ENCODE results near the gene BICC1.

BICC1 gene

GRCh38 chr10:58512491-58513187 is at the start of gene BICC1:
Gene BICC1, plus strand, starts transcription at chr10:58512872. Its CDS starts 272 bp downstream, at chr10:58513144.
- H3K27me3 Mint-ChIP-seq = peaks cover 37% of the 10 kb centered on the region
- H3K4me1 Mint-ChIP-seq (ENCODE audit: low read depth) = peaks cover 12% of the 10 kb centered on the region
- no peaks in the 10 kb centered on the region for H3K36me3 Mint-ChIP-seq (ENCODE audit: low read depth)
- no peaks in the 10 kb centered on the region for H3K9me3 Mint-ChIP-seq
- no peak within 1 kb of the TSS for H3K27ac Mint-ChIP-seq
- H3K4me3 Mint-ChIP-seq = peak within 1 kb of the TSS; percentile 79

GRCh38 chr10:58464956-58465355 is 47.7 kb upstream of the BICC1 start:
- H3K27ac Mint-ChIP-seq = no peak overlapping the region
- no peaks in the 10 kb centered on the region for H3K36me3 Mint-ChIP-seq (ENCODE audit: low read depth)
- peaks cover 12% of the 10 kb centered on the region for H3K9me3 Mint-ChIP-seq
- no peak overlapping the region for H3K4me3 Mint-ChIP-seq
- H3K4me1 Mint-ChIP-seq (ENCODE audit: low read depth) = no peaks in the 10 kb centered on the region
- peaks cover 13% of the 10 kb centered on the region for H3K27me3 Mint-ChIP-seq

GRCh38 chr10:58465629-58466028 is 47.0 kb upstream of the BICC1 start:
- Mint-ChIP-seq H3K9me3 (peaks cover 12% of the 10 kb centered on the region), H3K27me3 (peaks cover 13% of the 10 kb centered on the region), H3K36me3 (ENCODE audit: low read depth) (no peaks in the 10 kb centered on the region), H3K4me3 (no peak overlapping the region), H3K4me1 (ENCODE audit: low read depth) (no peaks in the 10 kb centered on the region), H3K27ac (no peak overlapping the region)

GRCh38 chr10:58467931-58468635 is 44.6 kb upstream of the BICC1 start:
- peaks cover 2% of the 10 kb centered on the region for H3K9me3 Mint-ChIP-seq
- H3K4me3 Mint-ChIP-seq = no peak overlapping the region
- peaks cover 26% of the 10 kb centered on the region for H3K27me3 Mint-ChIP-seq
- no peaks in the 10 kb centered on the region for H3K4me1 Mint-ChIP-seq (ENCODE audit: low read depth)
- no peak overlapping the region for H3K27ac Mint-ChIP-seq
- no peaks in the 10 kb centered on the region for H3K36me3 Mint-ChIP-seq (ENCODE audit: low read depth)

- H3K4me3 Mint-ChIP-seq = no peak overlapping the region
- H3K27ac Mint-ChIP-seq = no peak overlapping the region
- H3K27me3 Mint-ChIP-seq = peaks cover 25% of the 10 kb centered on the region
- H3K4me1 Mint-ChIP-seq (ENCODE audit: low read depth) = no peaks in the 10 kb centered on the region
- H3K36me3 Mint-ChIP-seq (ENCODE audit: low read depth) = no peaks in the 10 kb centered on the region
- no peaks in the 10 kb centered on the region for H3K9me3 Mint-ChIP-seq
Observed at GRCh38 chr10:58473976-58474375, 38.7 kb upstream of the BICC1 start.

- no peak overlapping the region for H3K27ac Mint-ChIP-seq
- H3K36me3 Mint-ChIP-seq (ENCODE audit: low read depth) = no peaks in the 10 kb centered on the region
- H3K4me3 Mint-ChIP-seq = no peak overlapping the region
- peaks cover 29% of the 10 kb centered on the region for H3K27me3 Mint-ChIP-seq
- no peaks in the 10 kb centered on the region for H3K9me3 Mint-ChIP-seq
- no peaks in the 10 kb centered on the region for H3K4me1 Mint-ChIP-seq (ENCODE audit: low read depth)
Observed at GRCh38 chr10:58475322-58476277, 37.1 kb upstream of the BICC1 start.

- no peak overlapping the region for H3K27ac Mint-ChIP-seq
- no peaks in the 10 kb centered on the region for H3K4me1 Mint-ChIP-seq (ENCODE audit: low read depth)
- H3K9me3 Mint-ChIP-seq = no peaks in the 10 kb centered on the region
- no peak overlapping the region for H3K4me3 Mint-ChIP-seq
- H3K36me3 Mint-ChIP-seq (ENCODE audit: low read depth) = no peaks in the 10 kb centered on the region
- H3K27me3 Mint-ChIP-seq = peaks cover 21% of the 10 kb centered on the region
Observed at GRCh38 chr10:58477122-58477521, 35.5 kb upstream of the BICC1 start.

- H3K27me3 Mint-ChIP-seq = peaks cover 18% of the 10 kb centered on the region
- no peak overlapping the region for H3K4me3 Mint-ChIP-seq
- H3K27ac Mint-ChIP-seq = no peak overlapping the region
- H3K36me3 Mint-ChIP-seq (ENCODE audit: low read depth) = no peaks in the 10 kb centered on the region
- H3K4me1 Mint-ChIP-seq (ENCODE audit: low read depth) = no peaks in the 10 kb centered on the region
- H3K9me3 Mint-ChIP-seq = no peaks in the 10 kb centered on the region
Observed at GRCh38 chr10:58477902-58478301, 34.8 kb upstream of the BICC1 start.

- Mint-ChIP-seq H3K27me3 (peaks cover 18% of the 10 kb centered on the region), H3K4me3 (no peak overlapping the region), H3K4me1 (ENCODE audit: low read depth) (no peaks in the 10 kb centered on the region), H3K36me3 (ENCODE audit: low read depth) (no peaks in the 10 kb centered on the region), H3K9me3 (no peaks in the 10 kb centered on the region), H3K27ac (no peak overlapping the region)
Observed at GRCh38 chr10:58479045-58479444, 33.6 kb upstream of the BICC1 start.

- Mint-ChIP-seq H3K4me1 (ENCODE audit: low read depth) (no peaks in the 10 kb centered on the region), H3K27me3 (peaks cover 18% of the 10 kb centered on the region), H3K9me3 (no peaks in the 10 kb centered on the region), H3K27ac (no peak overlapping the region), H3K36me3 (ENCODE audit: low read depth) (no peaks in the 10 kb centered on the region), H3K4me3 (no peak overlapping the region)
Observed at GRCh38 chr10:58480321-58480720, 32.4 kb upstream of the BICC1 start.

- H3K27ac Mint-ChIP-seq = no peak overlapping the region
- peaks cover 11% of the 10 kb centered on the region for H3K27me3 Mint-ChIP-seq
- no peaks in the 10 kb centered on the region for H3K4me1 Mint-ChIP-seq (ENCODE audit: low read depth)
- H3K36me3 Mint-ChIP-seq (ENCODE audit: low read depth) = no peaks in the 10 kb centered on the region
- no peak overlapping the region for H3K4me3 Mint-ChIP-seq
- no peaks in the 10 kb centered on the region for H3K9me3 Mint-ChIP-seq
Observed at GRCh38 chr10:58481569-58482109, 31.0 kb upstream of the BICC1 start.

GRCh38 chr10:58486821-58487220 is 25.9 kb upstream of the BICC1 start:
- H3K4me3 Mint-ChIP-seq = no peak overlapping the region
- H3K36me3 Mint-ChIP-seq (ENCODE audit: low read depth) = no peaks in the 10 kb centered on the region
- H3K27ac Mint-ChIP-seq = no peak overlapping the region
- H3K9me3 Mint-ChIP-seq = no peaks in the 10 kb centered on the region
- no peaks in the 10 kb centered on the region for H3K4me1 Mint-ChIP-seq (ENCODE audit: low read depth)
- peaks cover 13% of the 10 kb centered on the region for H3K27me3 Mint-ChIP-seq

- no peaks in the 10 kb centered on the region for H3K4me1 Mint-ChIP-seq (ENCODE audit: low read depth)
- H3K9me3 Mint-ChIP-seq = no peaks in the 10 kb centered on the region
Observed at GRCh38 chr10:58488921-58489320, 23.8 kb upstream of the BICC1 start.

GRCh38 chr10:58502956-58503355 is 9.7 kb upstream of the BICC1 start:
- H3K4me3 Mint-ChIP-seq = no peak overlapping the region
- no peaks in the 10 kb centered on the region for H3K9me3 Mint-ChIP-seq
- peaks cover 33% of the 10 kb centered on the region for H3K27me3 Mint-ChIP-seq
- H3K4me1 Mint-ChIP-seq (ENCODE audit: low read depth) = no peaks in the 10 kb centered on the region
- no peaks in the 10 kb centered on the region for H3K36me3 Mint-ChIP-seq (ENCODE audit: low read depth)
- no peak overlapping the region for H3K27ac Mint-ChIP-seq

More at GRCh38 chr10:58488921-58489320, 23.8 kb upstream of the BICC1 start:
- H3K27me3 Mint-ChIP-seq = peaks cover 10% of the 10 kb centered on the region
- H3K4me3 Mint-ChIP-seq = no peak overlapping the region
- H3K36me3 Mint-ChIP-seq (ENCODE audit: low read depth) = no peaks in the 10 kb centered on the region
- no peak overlapping the region for H3K27ac Mint-ChIP-seq
